Mucosa of gallbladder (tissue), 1 donor: ENCODE measurements around the gene NTN5. TPM values are rescaled to one million over a fixed set of nuclear protein-coding genes. Genes with fewer than 3 reads are reported as not detected.
"Not testable (repeated sequence)": the region's sequence is repeated elsewhere in the genome, so short reads cannot be mapped to it uniquely, and the experiment has no call there.

ENCODE experiments used
- DNase-seq: peaks from one replicate; pipeline ENCODE4 v3.0.0-alpha.2; 2020; ENCODE audit warnings: low spot score
- total RNA-seq: library from RNA; stranded (reverse); gene quantifications from one replicate; pipeline ENCODE4 v1.2.1, GENCODE V29; 2021
- donor health status: DM: no; HTN: no; CAD: no.

The NTN5 gene, protein sequence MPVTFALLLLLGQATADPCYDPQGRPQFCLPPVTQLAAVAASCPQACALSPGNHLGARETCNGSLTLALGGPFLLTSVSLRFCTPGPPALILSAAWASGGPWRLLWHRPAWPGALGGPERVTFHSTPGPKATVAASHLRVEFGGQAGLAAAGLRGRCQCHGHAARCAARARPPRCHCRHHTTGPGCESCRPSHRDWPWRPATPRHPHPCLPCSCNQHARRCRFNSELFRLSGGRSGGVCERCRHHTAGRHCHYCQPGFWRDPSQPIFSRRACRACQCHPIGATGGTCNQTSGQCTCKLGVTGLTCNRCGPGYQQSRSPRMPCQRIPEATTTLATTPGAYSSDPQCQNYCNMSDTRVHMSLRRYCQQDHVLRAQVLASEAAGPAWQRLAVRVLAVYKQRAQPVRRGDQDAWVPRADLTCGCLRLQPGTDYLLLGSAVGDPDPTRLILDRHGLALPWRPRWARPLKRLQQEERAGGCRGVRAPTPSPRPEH
- 0.46 TPM for total RNA-seq

GRCh38 chr19:48672994-48673393 lies at the start of gene NTN5:
NTN5 (minus strand) TSS chr19:48673017; CDS start chr19:48670986, 2,031 bp downstream.
- no peak for DNase-seq

DNA sequence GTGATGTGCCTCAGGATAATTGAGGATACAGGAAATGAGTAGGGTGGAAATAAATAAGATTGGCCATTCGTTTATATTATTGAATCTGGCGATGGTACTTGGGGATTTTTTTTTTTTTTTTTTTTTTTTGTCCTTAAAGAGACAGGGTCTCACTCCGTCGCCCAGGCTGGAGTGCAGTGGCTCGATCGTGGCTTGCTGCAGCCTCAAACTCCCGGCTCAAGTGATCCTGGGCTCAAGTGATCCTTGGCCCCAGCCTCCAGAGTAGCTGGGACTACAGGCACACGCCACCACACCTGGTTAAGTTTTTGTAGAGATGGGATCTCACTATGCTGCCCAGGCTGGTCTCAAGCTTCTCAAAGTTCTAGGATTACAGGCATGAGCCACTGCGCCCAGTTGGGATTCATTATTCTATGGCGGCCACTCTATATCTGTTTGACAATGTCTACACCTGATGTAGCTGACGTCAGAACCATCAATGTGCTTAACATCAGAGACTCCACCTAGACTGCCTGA lies 49.4 kb upstream of the NTN5 start:
- no peak for DNase-seq

- peak; percentile 99 for DNase-seq
Observed at GRCh38 chr19:48720613-48721296, 47.9 kb upstream of the NTN5 start.

GRCh38 chr19:48720251-48720612 lies 47.4 kb upstream of the NTN5 start:
- no peak for DNase-seq

GRCh38 chr19:48719263-48720171 lies 46.7 kb upstream of the NTN5 start, which contains the start of gene MAMSTR:
MAMSTR (minus strand) TSS chr19:48719725; CDS start chr19:48719031, 694 bp downstream.
- no peak for DNase-seq

GRCh38 chr19:48718711-48719231 lies 46.0 kb upstream of the NTN5 start:
- DNase-seq: no peak

- DNase-seq: not testable (repeated sequence)
Observed at GRCh38 chr19:48718106-48718505, 45.3 kb upstream of the NTN5 start.

GRCh38 chr19:48716562-48717291 lies 43.9 kb upstream of the NTN5 start:
- no peak for DNase-seq

DNA sequence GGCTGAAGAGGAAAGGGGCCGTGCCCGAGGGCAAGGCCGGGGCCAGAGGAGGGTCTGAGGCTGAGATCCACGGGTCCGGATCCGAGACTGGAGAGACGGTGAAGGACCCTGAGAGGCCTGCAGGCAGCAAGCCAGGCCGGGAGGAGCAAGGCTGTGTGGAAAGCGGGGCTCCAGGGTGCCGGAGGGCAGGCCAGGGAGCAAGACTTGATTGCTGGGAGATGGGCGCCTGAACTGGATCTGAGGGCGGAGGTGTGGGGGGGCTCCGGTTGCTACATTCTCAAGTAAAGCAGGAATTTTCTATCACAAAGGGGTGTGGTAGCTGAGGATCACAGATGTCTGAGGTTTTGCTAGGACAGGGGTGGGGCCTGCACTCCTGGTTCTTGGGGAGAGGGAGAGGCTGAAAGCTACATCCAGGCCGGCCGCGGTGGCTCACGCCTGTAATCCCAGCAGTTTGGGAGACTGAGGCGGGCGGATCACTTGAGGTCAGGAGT lies 42.9 kb upstream of the NTN5 start:
- no peak for DNase-seq

DNA sequence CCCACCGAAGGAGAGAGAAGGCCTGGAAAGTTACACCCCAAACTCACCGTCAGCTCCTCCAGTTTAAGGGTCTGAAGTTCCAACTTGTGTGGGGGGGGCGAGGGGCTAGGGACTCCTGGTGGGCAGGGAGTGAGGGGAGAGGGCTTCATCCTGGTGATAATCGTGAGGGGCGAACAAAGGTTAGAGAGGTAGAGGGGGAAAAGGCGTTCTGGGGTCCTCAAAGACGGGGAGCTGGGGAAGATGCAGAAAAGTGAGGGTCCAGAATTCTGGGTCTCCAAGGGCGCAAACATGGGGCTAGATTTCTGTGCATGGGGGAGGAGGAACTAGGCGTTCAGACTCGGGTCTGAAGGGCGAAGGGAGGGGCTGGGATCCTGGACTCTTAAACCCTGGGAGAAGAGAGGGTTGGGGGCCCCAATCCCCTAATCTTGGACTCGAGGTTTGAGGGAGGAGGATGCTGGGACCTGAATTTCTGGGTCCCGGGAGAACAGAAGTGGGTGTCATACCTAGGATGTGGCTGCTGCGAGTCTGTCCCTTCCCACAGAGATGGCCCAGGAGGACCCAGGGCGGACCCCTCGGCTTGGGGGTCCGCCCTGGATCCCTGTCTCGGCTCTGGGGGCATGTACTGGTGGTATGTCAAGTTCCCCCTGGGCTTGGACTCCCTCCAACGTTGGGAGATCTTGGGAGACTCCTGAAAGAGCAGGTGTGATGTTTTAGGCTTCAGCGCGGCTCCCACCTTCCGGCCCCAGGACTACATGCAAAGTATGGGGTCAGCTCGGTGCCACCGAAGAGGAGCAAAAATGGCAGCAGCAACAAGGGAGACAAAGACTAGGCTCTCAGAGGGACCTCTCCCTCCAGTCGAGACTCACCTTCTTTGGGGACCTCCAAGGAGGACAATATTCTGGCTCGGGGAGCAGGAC lies 42.2 kb upstream of the NTN5 start:
- no peak for DNase-seq

DNA sequence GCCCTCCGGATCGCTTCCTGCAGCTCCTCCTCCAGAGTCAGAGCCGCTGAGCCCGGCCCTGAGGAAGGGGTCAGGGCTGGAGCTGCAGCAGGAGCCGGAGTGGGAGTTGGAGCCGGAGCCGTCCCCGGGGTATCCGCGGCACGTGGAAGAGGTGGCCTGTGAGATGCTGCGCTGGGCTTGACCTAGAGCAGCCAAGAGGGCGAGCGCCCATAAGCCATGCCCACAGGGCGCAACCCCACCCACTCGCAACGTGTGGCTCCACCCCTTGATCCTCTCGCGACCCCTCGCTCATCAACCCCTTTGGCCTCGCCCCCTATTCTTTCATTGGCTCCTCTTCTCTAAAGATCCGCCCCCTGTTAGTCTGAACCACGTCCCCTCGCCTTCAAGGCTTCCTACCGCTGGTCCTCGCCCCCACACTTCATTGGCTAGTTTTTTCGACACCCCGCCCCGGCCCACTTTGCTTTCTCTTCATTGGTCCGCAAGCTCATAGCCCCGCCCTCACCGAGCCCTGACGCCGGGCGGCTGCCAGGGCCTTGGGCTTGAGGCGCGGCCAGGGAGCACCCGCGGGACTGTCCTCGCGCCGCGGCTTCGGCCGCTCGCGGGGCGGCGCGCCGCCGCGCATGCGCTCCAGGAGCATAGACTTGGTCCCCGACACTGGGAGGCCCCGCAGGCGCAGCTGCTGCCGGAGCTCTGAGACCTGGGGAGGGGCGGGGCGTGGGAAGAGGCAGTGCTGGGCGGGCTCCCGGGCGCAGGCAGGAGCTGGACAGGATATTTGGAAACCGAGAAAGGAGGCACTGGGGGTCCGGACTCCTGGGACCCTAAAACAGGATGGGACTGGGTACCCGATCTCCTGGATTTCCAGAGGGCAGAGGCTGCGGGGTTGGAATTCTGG lies 41.3 kb upstream of the NTN5 start:
- peak; percentile 99 for DNase-seq

- DNase-seq: no peak
Observed at GRCh38 chr19:48713041-48713863, 40.4 kb upstream of the NTN5 start.

- DNase-seq: no peak
Observed at GRCh38 chr19:48711106-48711662, 38.4 kb upstream of the NTN5 start.

- DNase-seq: no peak
Observed at GRCh38 chr19:48708471-48708870, 35.7 kb upstream of the NTN5 start.

DNA sequence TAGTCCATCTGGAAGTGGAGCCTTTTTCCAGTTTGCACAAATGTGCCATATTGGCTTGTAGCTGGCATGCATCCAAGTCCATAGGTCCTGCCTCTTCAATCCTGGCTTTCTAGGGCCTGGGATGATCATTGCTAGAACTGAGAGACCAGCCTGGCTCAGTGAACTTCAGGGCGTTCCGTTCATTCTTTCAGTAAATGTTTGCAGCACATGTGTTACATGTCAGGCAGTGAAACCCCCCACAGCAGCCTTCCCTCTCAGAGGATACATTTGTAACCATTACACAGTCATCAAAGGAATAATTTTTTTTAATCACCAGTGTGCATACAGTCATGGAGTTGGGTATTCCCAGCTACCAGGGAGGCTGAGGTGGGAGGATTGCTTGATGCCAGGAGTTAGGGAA lies 32.6 kb upstream of the NTN5 start:
- DNase-seq: no peak

- DNase-seq: no peak
Observed at GRCh38 chr19:48703316-48703715, 30.5 kb upstream of the NTN5 start.

DNA sequence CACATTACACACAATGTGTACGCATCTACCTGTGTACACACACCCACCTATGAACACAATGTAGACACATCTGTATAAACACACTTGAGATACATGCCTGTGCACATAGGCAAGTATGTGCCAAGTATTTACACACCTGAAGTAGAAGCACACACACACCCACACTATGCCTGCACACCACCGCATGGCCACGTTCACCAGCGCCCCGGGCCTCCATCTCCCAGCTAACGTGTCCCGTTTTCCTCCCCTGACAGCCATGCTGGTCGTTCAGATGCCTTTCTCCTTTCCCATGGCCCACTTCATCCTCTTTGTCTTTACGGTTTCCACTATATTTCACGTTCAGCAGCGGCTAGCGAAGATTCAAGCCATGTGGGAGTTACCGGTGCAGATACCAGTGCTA lies 29.9 kb upstream of the NTN5 start:
- DNase-seq: no peak
